HG02981 (cell line): ENCODE data around the gene GRID2.

Source experiments
- ATAC-seq: cut with Tn5 transposase; IDR thresholded peaks from one replicate; pipeline ENCODE4 v1.9.1; 2021; ENCODE audit warnings: mild to moderate bottlenecking, moderate library complexity; ENCODE audit not compliant: unreplicated experiment

GRID2 gene

GRCh38 chr4:92520563-92520962 is 216.8 kb downstream of the GRID2 start:
- ATAC-seq = no peak

DNA sequence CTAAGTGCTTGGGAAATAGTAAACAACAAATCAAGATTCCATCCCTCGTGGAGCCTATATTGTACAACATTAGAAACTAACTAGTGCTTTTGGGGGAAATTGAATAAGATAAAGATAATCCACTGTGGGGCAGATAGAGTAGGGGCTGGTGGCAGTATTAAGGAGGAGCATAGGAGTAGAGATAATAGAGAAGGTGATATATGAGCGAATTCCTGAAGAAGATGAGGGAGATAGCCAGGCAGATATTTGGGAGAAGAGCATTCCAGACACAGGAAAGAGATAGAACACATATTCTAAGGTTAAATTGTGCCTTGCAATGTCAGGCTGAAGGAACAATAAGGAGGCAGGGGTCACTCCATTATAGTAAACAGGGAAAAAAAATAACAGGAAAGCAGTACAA is 218.2 kb downstream of the GRID2 start:
- ATAC-seq = no peak

DNA sequence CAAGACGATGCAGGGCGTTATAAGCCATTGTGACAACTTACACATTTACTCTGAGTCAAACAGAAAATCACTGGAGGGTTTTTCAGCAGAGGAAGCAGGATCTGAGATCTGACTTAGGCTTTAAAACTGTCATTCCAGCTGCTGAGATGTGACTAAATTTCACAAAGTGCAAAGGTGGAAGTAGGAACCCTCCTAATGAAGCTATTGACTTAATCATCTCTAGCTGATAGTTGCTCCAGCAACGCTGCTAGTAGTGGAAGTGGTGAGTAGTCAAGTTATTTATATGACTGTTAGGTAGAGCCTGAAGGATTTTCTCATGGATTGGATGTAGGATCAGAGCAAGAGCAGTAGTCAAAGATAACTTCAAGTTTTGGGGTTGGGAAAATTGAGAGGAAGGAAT is 218.6 kb downstream of the GRID2 start:
- ATAC-seq = no peak

- no peak for ATAC-seq
These were observed 220.4 kb downstream of the GRID2 start for GRCh38 chr4:92524131-92524530.

- no peak for ATAC-seq
These were observed 224.8 kb downstream of the GRID2 start for GRCh38 chr4:92528541-92528940.

DNA sequence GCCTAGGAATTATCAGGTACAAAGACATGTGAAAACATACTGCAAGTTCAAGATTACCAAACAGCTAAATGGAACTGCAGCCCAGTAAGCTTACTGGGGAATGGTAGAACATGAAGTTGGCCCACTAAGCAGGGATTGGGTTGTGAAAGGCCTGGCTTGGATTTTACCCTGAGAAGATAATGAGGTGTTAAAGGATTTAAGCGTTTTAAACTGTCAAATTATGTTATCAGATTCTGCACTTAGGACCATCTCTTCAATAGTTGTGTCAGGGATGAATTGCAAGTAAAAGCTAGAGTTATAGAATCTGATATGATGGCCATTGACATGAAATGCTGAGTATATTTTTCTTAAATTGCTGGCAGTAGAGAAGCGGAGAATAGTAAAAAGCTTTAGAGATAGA is 225.7 kb downstream of the GRID2 start:
- no peak for ATAC-seq

DNA sequence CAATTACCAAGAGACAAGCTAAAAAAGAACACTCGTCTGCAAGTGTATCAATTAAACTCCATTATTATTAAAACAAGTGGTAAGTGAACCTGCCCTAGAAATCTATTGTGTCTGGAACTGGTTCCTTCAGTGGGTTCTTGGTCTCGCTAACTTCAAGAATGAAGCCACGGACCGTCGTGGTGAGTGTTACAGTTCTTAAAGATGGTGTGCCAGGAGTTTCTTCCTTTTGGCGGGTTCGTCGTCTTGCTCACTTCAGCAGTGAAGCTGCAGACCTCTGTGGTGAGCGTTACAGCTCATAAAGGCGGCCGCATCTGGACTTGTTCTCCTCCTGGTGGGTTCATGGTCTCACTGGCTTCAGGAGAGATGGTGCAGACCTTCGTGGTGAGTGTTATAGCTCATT is 231.8 kb downstream of the GRID2 start:
- no peak for ATAC-seq

DNA sequence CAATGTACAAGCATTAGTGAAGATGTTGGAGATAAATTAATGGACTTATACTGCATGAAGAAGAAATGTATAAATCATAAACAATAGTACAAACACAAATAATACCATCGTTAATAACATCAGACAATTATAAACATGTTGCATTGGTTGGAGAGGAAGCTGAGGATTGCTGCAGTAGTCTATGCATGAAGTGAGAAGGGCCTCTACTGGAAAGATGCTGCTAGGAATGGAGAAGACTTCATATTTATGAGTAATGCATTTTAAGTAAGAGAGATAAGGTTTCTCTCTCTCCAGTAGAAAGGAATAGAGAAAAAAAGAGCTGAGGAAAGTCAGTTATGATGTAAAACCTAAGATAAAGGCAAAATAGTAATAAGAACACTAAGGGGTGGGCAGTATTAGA is 247.8 kb downstream of the GRID2 start:
- ATAC-seq = no peak

- no peak for ATAC-seq
These were observed 262.5 kb downstream of the GRID2 start for GRCh38 chr4:92566269-92566668.

DNA sequence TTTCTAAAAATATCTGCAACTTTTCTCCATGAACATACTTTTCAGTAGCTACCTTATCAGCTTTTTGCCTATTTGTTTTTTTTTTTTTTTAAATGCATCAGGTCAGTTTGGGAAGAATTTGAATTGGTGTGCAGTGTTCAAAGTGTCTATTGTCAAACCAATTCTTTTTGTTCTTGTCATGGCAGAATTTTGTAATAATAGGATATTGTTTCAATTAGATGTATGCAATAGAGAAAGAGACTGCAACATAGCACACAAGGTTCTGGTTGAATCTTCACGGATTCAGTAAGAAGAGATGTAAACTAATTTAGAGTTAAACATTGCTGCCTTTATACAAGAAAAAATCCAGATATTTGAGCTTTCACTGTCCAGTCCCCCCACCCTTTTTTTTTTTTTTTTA is 277.1 kb downstream of the GRID2 start:
- no peak for ATAC-seq

GRCh38 chr4:92599044-92599443 is 295.3 kb downstream of the GRID2 start:
- ATAC-seq = no peak

- no peak for ATAC-seq
These were observed 296.9 kb downstream of the GRID2 start for GRCh38 chr4:92600638-92601037.

DNA sequence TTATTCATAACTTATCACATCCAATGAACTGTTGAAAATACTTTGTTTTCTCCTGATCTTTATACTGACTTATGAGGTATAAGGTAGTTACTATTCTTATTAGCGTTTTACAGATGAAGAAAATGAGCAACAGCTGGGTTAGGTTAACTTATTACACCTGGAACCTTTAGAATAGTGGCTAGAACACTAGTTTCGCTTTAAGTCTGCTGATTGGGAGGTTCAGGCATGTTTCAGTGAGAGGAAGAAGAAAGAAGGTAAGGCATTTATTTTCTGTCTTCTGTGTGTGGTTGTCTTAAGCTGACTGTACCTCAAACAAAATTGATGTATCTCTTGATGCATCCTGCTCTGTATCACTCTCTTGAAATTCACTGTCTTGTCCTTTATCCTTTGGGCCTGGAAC is 302.5 kb downstream of the GRID2 start:
- no peak for ATAC-seq

DNA sequence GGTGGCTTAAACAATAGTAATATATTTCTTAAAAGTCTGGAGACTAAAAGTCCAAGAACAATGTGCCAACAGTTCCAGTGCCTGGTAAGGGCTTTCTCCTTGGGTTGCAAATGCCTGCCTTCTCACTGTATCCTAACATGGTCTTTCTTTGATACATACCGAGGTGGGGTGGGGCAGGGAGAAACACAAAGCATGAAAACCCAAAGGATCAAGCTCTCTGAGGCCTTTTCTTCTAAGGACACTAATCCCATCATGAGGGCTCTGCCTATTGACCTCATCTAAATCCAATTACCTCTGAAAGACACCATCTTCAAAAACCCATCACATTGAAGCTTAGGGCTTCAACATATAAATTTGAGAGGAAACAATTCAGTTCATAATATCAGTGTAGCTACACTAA is 311.3 kb downstream of the GRID2 start:
- no peak for ATAC-seq

- ATAC-seq = no peak
These were observed 315.2 kb downstream of the GRID2 start for GRCh38 chr4:92618968-92619367.

DNA sequence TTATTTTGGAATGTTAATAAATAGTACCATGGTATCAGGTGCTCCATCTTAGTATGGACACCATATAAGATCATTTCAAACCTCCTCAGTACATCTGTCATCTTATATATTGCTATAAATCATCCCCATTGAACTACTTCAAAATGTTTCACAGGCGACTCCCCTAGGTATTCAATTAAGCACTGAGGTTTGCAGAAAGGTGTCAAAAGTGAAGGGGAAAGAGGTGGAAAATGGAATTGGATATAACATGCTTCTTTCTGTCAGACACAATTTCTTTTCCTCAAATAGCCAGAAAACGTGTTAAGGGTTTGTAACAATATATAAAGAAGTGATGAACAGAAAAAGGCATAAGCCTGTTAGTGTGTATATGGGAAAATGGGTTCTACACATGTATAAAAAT is 325.5 kb downstream of the GRID2 start:
- no peak for ATAC-seq

DNA sequence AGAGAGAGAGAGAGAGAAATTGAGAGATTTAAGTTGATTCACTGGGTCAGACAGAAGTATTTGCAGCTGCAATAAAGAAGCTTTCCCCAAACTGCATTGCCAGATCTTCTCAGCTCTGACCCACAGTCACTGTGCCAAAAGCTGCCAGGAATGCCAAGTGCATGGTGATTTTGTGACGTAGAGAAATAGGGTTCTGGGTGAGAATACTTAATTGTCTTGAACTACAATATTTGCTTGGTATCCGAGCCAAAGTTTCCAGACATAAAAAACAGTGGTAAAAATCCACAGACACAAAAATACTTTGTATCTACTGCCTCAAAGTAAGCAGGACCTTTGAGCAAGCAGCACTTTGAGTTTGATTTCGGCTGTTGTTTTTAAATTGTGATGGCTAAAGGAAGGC is 331.1 kb downstream of the GRID2 start:
- ATAC-seq = no peak

- no peak for ATAC-seq
These were observed 332.5 kb downstream of the GRID2 start for GRCh38 chr4:92636038-92636806.

- no peak for ATAC-seq
These were observed 337.6 kb downstream of the GRID2 start for GRCh38 chr4:92641409-92641808.

GRCh38 chr4:92646826-92647225 is 343.1 kb downstream of the GRID2 start:
- no peak for ATAC-seq

DNA sequence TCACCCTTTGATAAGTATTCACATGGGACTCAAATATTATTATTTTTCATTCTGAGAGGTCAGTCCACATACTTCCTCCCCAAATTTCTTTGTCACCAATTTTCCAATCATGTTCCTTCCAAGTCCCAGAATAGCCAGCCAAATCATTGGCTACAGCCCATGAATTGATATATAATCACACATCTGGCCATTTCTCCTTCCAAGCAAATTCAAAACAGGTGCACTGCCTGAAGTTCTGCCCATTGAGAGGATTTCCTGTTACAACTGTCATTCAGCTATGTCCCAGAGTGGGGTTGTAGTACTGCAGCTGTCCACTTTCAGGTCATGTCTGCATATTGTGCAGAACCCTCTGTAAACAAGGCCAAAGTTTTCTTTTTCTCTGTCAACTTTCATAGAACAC is 347.8 kb downstream of the GRID2 start:
- no peak for ATAC-seq

- ATAC-seq = no peak
These were observed 350.3 kb downstream of the GRID2 start for GRCh38 chr4:92654084-92654483.

GRCh38 chr4:92657695-92658094 is 353.9 kb downstream of the GRID2 start:
- ATAC-seq = no peak
